ENCODE results near the gene ASB3.

The ASB3 gene

GRCh38 chr2:53629001-53629400, 157.8 kb downstream of the ASB3 start:
- DNase-seq = no peak
- in situ Hi-C loops (cut with MboI; ENCODE audit: low pct_unique_long_range_greater_than_20kb, low sequenced_read_pairs) = no loop called here

- in situ Hi-C loops (cut with MboI; ENCODE audit: low pct_unique_long_range_greater_than_20kb, low sequenced_read_pairs) = no loop called here
- no peak for DNase-seq
Measured at GRCh38 chr2:53622141-53622540, 164.6 kb downstream of the ASB3 start.

DNA sequence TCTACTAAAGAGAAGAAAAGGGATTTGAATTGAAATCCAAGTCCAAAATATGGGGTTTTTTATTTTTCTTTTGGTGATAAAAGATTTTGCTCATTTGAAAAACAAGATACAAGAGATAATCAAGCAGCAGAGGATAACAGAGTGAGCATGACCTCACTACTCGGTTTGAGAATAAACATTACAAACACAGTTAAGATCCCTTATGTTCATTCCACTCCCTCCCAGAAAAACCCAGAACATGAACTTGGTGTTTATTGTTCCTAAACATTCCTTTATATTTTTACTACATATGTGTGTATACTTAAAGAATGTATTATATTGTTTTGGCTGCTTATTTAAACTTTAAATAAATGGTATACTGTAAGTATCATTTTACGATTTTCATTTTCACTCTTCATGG, 165.8 kb downstream of the ASB3 start:
- in situ Hi-C loops (cut with MboI; ENCODE audit: low pct_unique_long_range_greater_than_20kb, low sequenced_read_pairs) = no loop called here
- no peak for DNase-seq
